SK-N-SH (cell line): ENCODE results near the gene JADE2. TPM values are rescaled to one million over a fixed set of nuclear protein-coding genes. Genes with fewer than 3 reads are reported as not detected.

Experiments used
- CTCF ChIA-PET: fragments of 300-600, 350-600 bp; formaldehyde crosslinking; extraction: SDS; loops from one replicate; lab custom pipeline; 2021; lab: Yijun Ruan, JAX
- POLR2A ChIA-PET: fragments of 350-600 bp; sonication (Branson Sonifier 250); formaldehyde crosslinking; extraction: SDS; loops from one replicate; lab custom pipeline; 2020; ENCODE audit warnings: antibody characterized with exemption, inconsistent platforms; lab: Yijun Ruan, JAX
- DNase-seq: peaks from one replicate; pipeline ENCODE4 v3.0.0; 2012
- H2AFZ ChIP-seq: fragments of 200-600 bp; sonication (generic); 2 replicates; pipeline ENCODE4 v1.8.1; 2016; ENCODE audit warnings: antibody characterized with exemption, mild to moderate bottlenecking, low read depth
- H3F3A ChIP-seq: fragments of 200-600 bp; sonication (generic); replicated peaks from 2 replicates; pipeline ENCODE3; 2016; ENCODE audit warnings: antibody characterized with exemption, mild to moderate bottlenecking; ENCODE audit not compliant: insufficient read depth
- H3K27ac ChIP-seq, 2 experiments: fragments of 200-500 bp in 1 of 2; fragments of 200-600 bp in 1 of 2; sonication (Bioruptor generic) in 1 of 2; sonication (generic), shearing (Covaris generic) in 1 of 2; 2 replicates each; pipeline versions ENCODE4 v1.5.1 to v1.6.1; 2014 to 2016; ENCODE audit warnings: low read depth in 2 of 2, inconsistent platforms in 1 of 2, low read length in 1 of 2, mild to moderate bottlenecking in 1 of 2, mixed read lengths in 1 of 2
- H3K27me3 ChIP-seq: fragments of 200-600 bp; sonication (generic), shearing (Covaris generic); 2 replicates; pipeline ENCODE4 v1.6.1; 2016; ENCODE audit warnings: mixed run types; ENCODE audit not compliant: insufficient read depth
- H3K36me3 ChIP-seq, 2 experiments: fragments of 200-500 bp in 1 of 2; fragments of 200-600 bp in 1 of 2; sonication (Bioruptor generic) in 1 of 2; sonication (generic) in 1 of 2; replicated peaks in 1 of 2; 2 replicates each; pipeline versions ENCODE3 to v1.5.1; 2014 to 2016; ENCODE audit warnings: low read length in 1 of 2, mild to moderate bottlenecking in 1 of 2; ENCODE audit not compliant: insufficient read depth in 2 of 2, control insufficient read depth in 1 of 2
- H3K4me1 ChIP-seq, 2 experiments: fragments of 200-500 bp in 1 of 2; fragments of 200-600 bp in 1 of 2; sonication (Bioruptor generic) in 1 of 2; sonication (generic), shearing (Covaris generic) in 1 of 2; 2 replicates each; pipeline versions ENCODE4 v1.5.1 to v1.6.1; 2014 to 2016; ENCODE audit warnings: low read depth in 1 of 2, low read length in 1 of 2, mixed run types in 1 of 2; ENCODE audit not compliant: insufficient read depth in 2 of 2, control insufficient read depth in 1 of 2
- H3K4me2 ChIP-seq: fragments of 200-600 bp; sonication (generic), shearing (Covaris generic); 2 replicates; pipeline ENCODE4 v1.6.1; 2017; ENCODE audit warnings: mixed run types
- H3K4me3 ChIP-seq, 2 experiments: fragments of 200-500 bp in 1 of 2; fragments of 200-600 bp in 1 of 2; sonication (Bioruptor generic) in 1 of 2; sonication (generic), shearing (Covaris generic) in 1 of 2; 2 replicates each; pipeline versions ENCODE4 v1.5.1 to v1.8.1; 2014 to 2016; ENCODE audit warnings: low read depth in 2 of 2, inconsistent platforms in 1 of 2, low read length in 1 of 2, mild to moderate bottlenecking in 1 of 2, mixed read lengths in 1 of 2, moderate library complexity in 1 of 2
- H3K79me2 ChIP-seq: fragments of 200-600 bp; sonication (generic); 2 replicates; pipeline ENCODE4 v1.8.1; 2017; ENCODE audit warnings: mild to moderate bottlenecking; ENCODE audit not compliant: insufficient read depth
- H3K9ac ChIP-seq: fragments of 200-600 bp; sonication (generic); 2 replicates; pipeline ENCODE4 v1.6.1; 2017; ENCODE audit warnings: mixed run types
- H3K9me2 ChIP-seq: fragments of 200-600 bp; sonication (generic); 2 replicates; pipeline ENCODE4 v1.6.1; 2017; ENCODE audit warnings: mixed run types
- H3K9me3 ChIP-seq: fragments of 200-600 bp; sonication (generic); 2 replicates; pipeline ENCODE4 v1.6.1; 2017; ENCODE audit warnings: mixed run types, mild to moderate bottlenecking, moderate library complexity
- H4K20me1 ChIP-seq: fragments of 200-600 bp; sonication (generic); 2 replicates; pipeline ENCODE4 v1.6.1; 2017; ENCODE audit warnings: mild to moderate bottlenecking, mixed run types; ENCODE audit not compliant: insufficient read depth
- ELF1 ChIP-seq: IDR thresholded peaks from 2 replicates; pipeline ENCODE4 v1.4.0; 2012
- EZH2phosphoT487 ChIP-seq: fragments of 200-600 bp; sonication (generic); IDR thresholded peaks from 2 replicates; pipeline ENCODE4 v1.6.1; 2017; ENCODE audit warnings: low read depth, mixed run types, mild to moderate bottlenecking, antibody characterized with exemption, moderate library complexity, borderline replicate concordance
- FOXJ3 ChIP-seq: sonication (generic); formaldehyde crosslinking; IDR thresholded peaks from 2 replicates; pipeline ENCODE4 v1.5.1; 2020; ENCODE audit warnings: mild to moderate bottlenecking, missing genetic modification reagents
- GABPA ChIP-seq: IDR thresholded peaks from 2 replicates; pipeline ENCODE4 v1.4.0; 2012; ENCODE audit warnings: low read depth, mild to moderate bottlenecking
- IRF3 ChIP-seq: fragments of 150-350 bp; IDR thresholded peaks from 2 replicates; pipeline ENCODE4 v1.6.1; 2016; ENCODE audit warnings: mild to moderate bottlenecking, low read depth, low read length
- JUND ChIP-seq: IDR thresholded peaks from 2 replicates; pipeline ENCODE4 v1.4.0; 2012
- MXI1 ChIP-seq: IDR thresholded peaks from 2 replicates; pipeline ENCODE4 v1.6.1; 2012; ENCODE audit warnings: mild to moderate bottlenecking, low read depth, low read length, improper control_type of control experiment
- NFIC ChIP-seq: IDR thresholded peaks from 2 replicates; pipeline ENCODE4 v1.4.0; 2012; ENCODE audit warnings: borderline replicate concordance
- NRF1 ChIP-seq: IDR thresholded peaks from 2 replicates; pipeline ENCODE4 v1.6.1; 2012; ENCODE audit warnings: low read depth, mild to moderate bottlenecking, low read length
- SIN3A ChIP-seq: IDR thresholded peaks from 2 replicates; pipeline ENCODE4 v1.6.1; 2012; ENCODE audit warnings: low read depth, mild to moderate bottlenecking, low read length, moderate library complexity, borderline replicate concordance
- TAF1 ChIP-seq: IDR thresholded peaks from 2 replicates; pipeline ENCODE4 v1.6.1; 2012; ENCODE audit warnings: low read depth, mild to moderate bottlenecking, low read length, moderate library complexity, borderline replicate concordance
- TCF12 ChIP-seq: IDR thresholded peaks from 2 replicates; pipeline ENCODE4 v1.4.0; 2012
- TEAD4 ChIP-seq: IDR thresholded peaks from 2 replicates; pipeline ENCODE4 v1.4.0; 2012; ENCODE audit warnings: mild to moderate bottlenecking, borderline replicate concordance; ENCODE audit not compliant: insufficient read depth
- USF1 ChIP-seq: IDR thresholded peaks from 2 replicates; pipeline ENCODE4 v1.4.0; 2012; ENCODE audit warnings: low read depth, borderline replicate concordance
- WGBS: methylation state at CpG from one replicate; pipeline ENCODE4 v1.1.6; 2017; ENCODE audit warnings: low lambda C conversion rate; 5-methylcytosine and 5-hydroxymethylcytosine counted together
- polyA plus RNA-seq, 3 experiments: library from polyadenylated mRNA; depleted of rRNA; stranded (reverse); fragments of >200 nt; gene quantifications; 2 replicates each; pipeline ENCODE4 v1.2.3, GENCODE V29; 2012
- TF ChIP-seq, protein P1 (sequence below): fragments of 200-600 bp; sonication (generic); IDR thresholded peaks from 2 replicates; pipeline ENCODE4 v1.6.1; 2017; ENCODE audit warnings: antibody characterized with exemption, mild to moderate bottlenecking, moderate library complexity

Gene JADE2
- polyA plus RNA-seq, 1 of the 3 experiments (the other 2 are of a cell fraction), result 25.7 TPM

DNA sequence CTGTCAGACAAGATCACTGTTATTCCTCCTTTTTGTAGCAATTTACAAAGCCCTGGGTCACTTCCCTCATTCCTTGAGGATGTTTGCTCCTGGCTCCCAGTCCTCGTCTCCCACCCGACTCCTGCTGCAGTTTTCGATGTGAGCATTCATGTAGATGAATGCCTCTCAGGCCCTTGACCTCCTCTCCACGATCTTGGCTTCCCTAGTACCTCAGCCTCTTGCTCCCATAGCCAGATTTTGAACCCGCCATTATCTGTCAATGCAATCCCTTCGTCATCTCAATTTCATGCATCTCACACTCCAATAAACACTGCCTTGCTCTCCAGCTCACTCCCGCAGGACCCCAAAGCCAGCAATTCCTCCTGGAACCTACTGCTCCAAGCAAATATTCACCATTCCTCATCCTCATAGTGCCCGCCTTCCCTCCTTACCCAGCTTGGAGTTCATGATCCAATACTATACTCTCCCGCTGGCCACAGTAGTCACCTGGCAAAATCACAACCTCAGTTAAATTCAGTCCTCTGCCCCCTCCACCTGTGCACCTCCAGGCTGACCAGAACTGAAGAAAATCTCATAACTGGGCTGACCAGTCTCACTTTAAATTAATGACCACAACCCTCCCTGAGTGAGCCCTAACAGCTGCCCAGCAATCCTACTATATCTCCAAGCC, 35.1 kb upstream of the JADE2 start:
- no peaks in the 10 kb centered on the region for H3K27me3 ChIP-seq
- WGBS, result 88% methylated on average over 9 of the region's 9 CpGs
- CTCF ChIA-PET, result interaction anchor here (1.1 to 1.9 kb wide), 2 partner anchors 37 to 73 kb away, joined by 3 to 11 read pairs; no protein-coding TSS in a partner anchor

GRCh38 chr5:134490925-134491271, 34.6 kb upstream of the JADE2 start:
- 90% methylated on average over 8 of the region's 8 CpGs for WGBS
- Histone ChIP-seq H3F3A (peaks cover 3% of the 10 kb centered on the region), H2AFZ (no peak overlapping the region), H3K9me3 (no peaks in the 10 kb centered on the region), H3K27ac (no peak overlapping the region), H3K9ac (no peak overlapping the region), H3K4me2 (no peak overlapping the region), H3K36me3 (no peaks in the 10 kb centered on the region), H3K79me2 (no peaks in the 10 kb centered on the region), H4K20me1 (no peaks in the 10 kb centered on the region), H3K27me3 (no peaks in the 10 kb centered on the region), H3K9me2 (no peaks in the 10 kb centered on the region), H3K4me1 (peaks cover 0 to 18% of the 10 kb centered on the region in 2 experiments; a peak in 1 of 4 replicates), H3K4me3 (no peak overlapping the region)
- no peak for DNase-seq
- ChIA-PET CTCF (interaction anchor here (1.1 to 1.9 kb wide), 2 partner anchors 36 to 72 kb away, joined by 3 to 11 read pairs; no protein-coding TSS in a partner anchor), POLR2A (no interaction called here)
- TF ChIP-seq USF1 (no peak), TCF12 (no peak), TAF1 (no peak), ELF1 (no peak), JUND (no peak), EZH2phosphoT487 (no peak), TEAD4 (no peak), IRF3 (no peak)
- TF ChIP-seq, protein P1, sequence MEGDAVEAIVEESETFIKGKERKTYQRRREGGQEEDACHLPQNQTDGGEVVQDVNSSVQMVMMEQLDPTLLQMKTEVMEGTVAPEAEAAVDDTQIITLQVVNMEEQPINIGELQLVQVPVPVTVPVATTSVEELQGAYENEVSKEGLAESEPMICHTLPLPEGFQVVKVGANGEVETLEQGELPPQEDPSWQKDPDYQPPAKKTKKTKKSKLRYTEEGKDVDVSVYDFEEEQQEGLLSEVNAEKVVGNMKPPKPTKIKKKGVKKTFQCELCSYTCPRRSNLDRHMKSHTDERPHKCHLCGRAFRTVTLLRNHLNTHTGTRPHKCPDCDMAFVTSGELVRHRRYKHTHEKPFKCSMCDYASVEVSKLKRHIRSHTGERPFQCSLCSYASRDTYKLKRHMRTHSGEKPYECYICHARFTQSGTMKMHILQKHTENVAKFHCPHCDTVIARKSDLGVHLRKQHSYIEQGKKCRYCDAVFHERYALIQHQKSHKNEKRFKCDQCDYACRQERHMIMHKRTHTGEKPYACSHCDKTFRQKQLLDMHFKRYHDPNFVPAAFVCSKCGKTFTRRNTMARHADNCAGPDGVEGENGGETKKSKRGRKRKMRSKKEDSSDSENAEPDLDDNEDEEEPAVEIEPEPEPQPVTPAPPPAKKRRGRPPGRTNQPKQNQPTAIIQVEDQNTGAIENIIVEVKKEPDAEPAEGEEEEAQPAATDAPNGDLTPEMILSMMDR, result no peak

More for the DNA sequence above, 35.1 kb upstream of the JADE2 start:
- POLR2A ChIA-PET, result no interaction called here
- H2AFZ ChIP-seq, result no peak overlapping the region
- no peak overlapping the region for H3K4me2 ChIP-seq
- H3K4me3 ChIP-seq, result no peak overlapping the region
- H3K79me2 ChIP-seq, result no peaks in the 10 kb centered on the region
- no peaks in the 10 kb centered on the region for H3K9me3 ChIP-seq
- H3F3A ChIP-seq, result peaks cover 6% of the 10 kb centered on the region
- no peaks in the 10 kb centered on the region for H4K20me1 ChIP-seq
- H3K36me3 ChIP-seq, result no peaks in the 10 kb centered on the region
- H3K9ac ChIP-seq, result no peak overlapping the region
- no peaks in the 10 kb centered on the region for H3K9me2 ChIP-seq
- TF ChIP-seq NFIC, result no peak
- TF ChIP-seq MXI1, result no peak
- TF ChIP-seq NRF1, result no peak
- no peak for TF ChIP-seq USF1
- TF ChIP-seq GABPA, result no peak
- TF ChIP-seq FOXJ3 (CRISPR knock-in tag), result no peak
- TF ChIP-seq SIN3A, result no peak
- DNase-seq, result no peak
- H3K27ac ChIP-seq, result no peak overlapping the region
- peaks cover 0 to 18% of the 10 kb centered on the region in 2 experiments; a peak in 1 of 4 replicates for H3K4me1 ChIP-seq
